GM18498 (cell line): Measurements from ENCODE around the gene SLTM.
"Not testable (repeated sequence)": the region's sequence is repeated elsewhere in the genome, so short reads cannot be mapped to it uniquely, and the experiment has no call there.

Source experiments
- ATAC-seq: cut with Tn5 transposase; IDR thresholded peaks from one replicate; pipeline ENCODE4 v1.9.1; 2021; ENCODE audit warnings: mild to moderate bottlenecking, moderate library complexity; ENCODE audit not compliant: unreplicated experiment

SLTM gene

GRCh38 chr15:58929891-58930416, 3.5 kb downstream of the SLTM start:
- ATAC-seq: no peak

- no peak for ATAC-seq
These were observed 6.7 kb downstream of the SLTM start for GRCh38 chr15:58926823-58927222.

- ATAC-seq: no peak
These were observed 9.2 kb downstream of the SLTM start for GRCh38 chr15:58924327-58924726.

- ATAC-seq: no peak
These were observed 9.7 kb downstream of the SLTM start for GRCh38 chr15:58923696-58924300.

GRCh38 chr15:58923284-58923683, 10.2 kb downstream of the SLTM start:
- ATAC-seq: no peak

- no peak for ATAC-seq
These were observed 12.2 kb downstream of the SLTM start for GRCh38 chr15:58921267-58921790.

GRCh38 chr15:58920447-58920846, 13.0 kb downstream of the SLTM start:
- ATAC-seq: not testable (repeated sequence)

GRCh38 chr15:58919232-58919631, 14.2 kb downstream of the SLTM start:
- no peak for ATAC-seq

- no peak for ATAC-seq
These were observed 15.2 kb downstream of the SLTM start for GRCh38 chr15:58918239-58918638.

- not testable (repeated sequence) for ATAC-seq
These were observed 15.8 kb downstream of the SLTM start for GRCh38 chr15:58917613-58918129.

GRCh38 chr15:58916962-58917361, 16.5 kb downstream of the SLTM start:
- ATAC-seq: no peak

- no peak for ATAC-seq
These were observed 23.0 kb downstream of the SLTM start for GRCh38 chr15:58910456-58910855.

GRCh38 chr15:58909616-58910015, 23.9 kb downstream of the SLTM start:
- no peak for ATAC-seq

- no peak for ATAC-seq
These were observed 24.7 kb downstream of the SLTM start for GRCh38 chr15:58908550-58909309.

- ATAC-seq: no peak
These were observed 32.8 kb downstream of the SLTM start for GRCh38 chr15:58900631-58901030.

- ATAC-seq: no peak
These were observed 35.3 kb downstream of the SLTM start for GRCh38 chr15:58898150-58898680.

- no peak for ATAC-seq
These were observed 44.1 kb downstream of the SLTM start for GRCh38 chr15:58889363-58889762.

- no peak for ATAC-seq
These were observed 46.6 kb downstream of the SLTM start for GRCh38 chr15:58886921-58887320.

- ATAC-seq: not testable (repeated sequence)
These were observed 49.6 kb downstream of the SLTM start for GRCh38 chr15:58883926-58884325.

GRCh38 chr15:58882243-58882642, 51.2 kb downstream of the SLTM start:
- ATAC-seq: no peak

GRCh38 chr15:58880320-58880719, 53.2 kb downstream of the SLTM start:
- peak; percentile 65 for ATAC-seq
